ENCODE results near the gene CRELD2. TPM values are rescaled to one million over a fixed set of nuclear protein-coding genes. Genes with fewer than 3 reads are reported as not detected.

The CRELD2 gene
- total and polyA plus RNA-seq, 2 experiments from 2014 or later = 35.7 to 47.7 TPM

GRCh38 chr22:49935561-49935960 lies 17.1 kb downstream of the CRELD2 start:
- no peak for ATAC-seq

More at GRCh38 chr22:49935561-49935960, 17.1 kb downstream of the CRELD2 start:
- TF ChIP-seq EZH2phosphoT487 (IDR thresholded peaks at IDR 0.05; ENCODE audit: unreplicated experiment) = no peak
- TF ChIP-seq ZNF462 (CRISPR knock-in tag; IDR thresholded peaks at IDR 0.05) = no peak
- no peak for TF ChIP-seq CTCF (conservative IDR thresholded peaks at IDR 0.05; ENCODE audit: low read depth in 2 of 2)
- TF ChIP-seq STAT1 (IDR thresholded peaks at IDR 0.05; ENCODE audit: unreplicated experiment) = no peak
- no peak for TF ChIP-seq EZH2 (IDR thresholded peaks at IDR 0.05; ENCODE audit: low read depth, unreplicated experiment)
- TF ChIP-seq ETS1 (IDR thresholded peaks at IDR 0.05) = no peak
- no peak for TF ChIP-seq NANOG (IDR thresholded peaks at IDR 0.05; ENCODE audit: borderline replicate concordance)
- TF ChIP-seq JUNB (IDR thresholded peaks at IDR 0.05; ENCODE audit: unreplicated experiment) = no peak
- TF ChIP-seq ZNF331 (CRISPR knock-in tag; IDR thresholded peaks at IDR 0.05; ENCODE audit: low read depth) = no peak
- TF ChIP-seq REST (IDR thresholded peaks at IDR 0.05; ENCODE audit: unreplicated experiment) = no peak
- no peak for TF ChIP-seq ZNF114 (CRISPR knock-in tag; IDR thresholded peaks at IDR 0.05)
- TF ChIP-seq CREB1 (CRISPR knock-in tag; IDR thresholded peaks at IDR 0.05; ENCODE audit: low read depth) = no peak
- no peak for TF ChIP-seq POLR2AphosphoS5 (IDR thresholded peaks at IDR 0.05; ENCODE audit: low read depth)
- Histone ChIP-seq H3K27me3 (ENCODE audit: insufficient read depth) (no peaks in the 10 kb centered on the region), H3K4me3 (no peak overlapping the region), H3K36me3 (ENCODE audit: insufficient read depth) (no peaks in the 10 kb centered on the region), H3K79me2 (replicated peaks; ENCODE audit: insufficient read depth) (no peaks in the 10 kb centered on the region), H3F3A (replicated peaks; ENCODE audit: low read depth) (no peaks in the 10 kb centered on the region), H2AFZ (no peak overlapping the region), H3K4me1 (ENCODE audit: insufficient read depth) (peaks cover 10% of the 10 kb centered on the region; the same call in 1 of the 2 replicates), H3K4me2 (no peak overlapping the region), H3K9me2 (ENCODE audit: insufficient read depth) (no peaks in the 10 kb centered on the region), H4K20me1 (replicated peaks; ENCODE audit: insufficient read depth) (no peaks in the 10 kb centered on the region), H3K27ac (ENCODE audit: low read depth) (no peak overlapping the region)
- peak; percentile 46 for DNase-seq (ENCODE audit: low spot score)
- H3K27me3 Mint-ChIP-seq (ENCODE audit: insufficient read depth, low read depth, poor library complexity) = peaks cover 10% of the 10 kb centered on the region
- peaks cover 5% of the 10 kb centered on the region; the same call in 2 of the 3 replicates for H3K4me1 Mint-ChIP-seq
- no peak overlapping the region for H3K27ac Mint-ChIP-seq
- H3K36me3 Mint-ChIP-seq (ENCODE audit: low read depth) = no peaks in the 10 kb centered on the region
- H3K4me3 Mint-ChIP-seq = no peak overlapping the region; the same call in 2 of the 3 replicates
- 0 out of 3 replicates have a peak, but pooled peaks cover 3% of the 10 kb centered on the region for H3K9me3 Mint-ChIP-seq

Data from GM23338 (cell line).